Astrocyte of the spinal cord (primary cell): ENCODE results near the gene KIF20B.

ENCODE experiments used
- DNase-seq: peaks from one replicate; pipeline ENCODE4 v3.0.0; 2011; ENCODE audit warnings: low read depth, low spot score
- H3K4me3 ChIP-seq: 2 replicates; pipeline ENCODE4 v1.5.1; 2011; ENCODE audit warnings: low read depth, mild to moderate bottlenecking, low read length, moderate library complexity
- CTCF ChIP-seq: IDR thresholded peaks from 2 replicates; pipeline ENCODE4 v1.5.1; 2012; ENCODE audit warnings: low read depth, mild to moderate bottlenecking, low read length, inconsistent platforms
- in situ Hi-C: cut with HindIII; loops from 2 replicates; pipeline ENCODE4 v1.10.0; 2017; ENCODE audit warnings: low sequenced_read_pairs

The KIF20B gene

GRCh38 chr10:89657302-89657701 is 44.1 kb upstream of the KIF20B start:
- TF ChIP-seq CTCF: no peak
- no peak overlapping the region for H3K4me3 ChIP-seq
- in situ Hi-C loops: no loop called here
- DNase-seq: no peak

DNA sequence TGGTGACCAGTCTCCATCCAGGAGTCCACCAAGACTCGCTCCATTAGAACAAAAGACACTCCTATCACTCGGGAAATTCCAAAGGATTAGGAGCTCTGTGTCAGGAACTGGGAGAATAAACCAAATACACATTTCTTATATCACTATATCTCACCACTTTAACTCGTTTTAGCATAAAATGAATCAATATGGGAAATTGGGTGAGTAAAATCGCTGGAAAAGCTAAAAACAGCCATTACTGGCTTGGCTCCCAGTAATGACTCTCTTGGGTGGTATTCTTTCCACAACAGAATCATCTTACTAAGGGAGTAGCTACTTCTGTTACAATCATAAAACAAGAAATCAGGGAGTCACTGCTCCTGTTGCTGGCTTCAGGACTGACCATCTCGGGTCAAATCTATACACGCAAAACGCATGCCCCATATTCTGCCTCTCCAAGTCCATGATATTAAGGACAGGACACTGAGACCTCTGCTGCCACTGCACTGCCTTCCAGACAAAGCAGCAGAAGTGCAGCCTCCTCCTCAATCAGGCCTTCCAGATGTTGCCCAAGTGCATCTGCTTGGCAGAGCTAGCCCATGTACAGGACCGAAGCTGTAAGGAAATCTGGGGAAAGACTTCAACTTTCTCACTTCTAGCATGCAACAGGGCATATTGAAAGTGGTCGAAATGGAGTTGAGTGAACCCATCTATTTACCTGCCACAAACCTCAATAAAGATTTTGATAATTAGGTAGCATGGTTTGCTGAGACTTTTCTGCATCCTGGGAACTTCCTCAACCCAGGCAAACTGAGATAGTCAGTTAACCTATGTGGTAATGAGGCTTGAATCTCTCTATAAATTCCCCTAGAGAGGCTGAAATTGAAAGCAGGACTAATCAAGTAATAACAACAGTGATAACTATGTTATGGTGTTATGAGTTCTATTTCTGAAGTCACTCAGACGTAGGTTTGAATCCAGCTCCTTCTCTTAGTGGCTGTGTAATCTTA is 42.0 kb upstream of the KIF20B start:
- peak; percentile 86 for DNase-seq
- in situ Hi-C loops: no loop called here
- no peak for TF ChIP-seq CTCF
- no peak overlapping the region for H3K4me3 ChIP-seq

DNA sequence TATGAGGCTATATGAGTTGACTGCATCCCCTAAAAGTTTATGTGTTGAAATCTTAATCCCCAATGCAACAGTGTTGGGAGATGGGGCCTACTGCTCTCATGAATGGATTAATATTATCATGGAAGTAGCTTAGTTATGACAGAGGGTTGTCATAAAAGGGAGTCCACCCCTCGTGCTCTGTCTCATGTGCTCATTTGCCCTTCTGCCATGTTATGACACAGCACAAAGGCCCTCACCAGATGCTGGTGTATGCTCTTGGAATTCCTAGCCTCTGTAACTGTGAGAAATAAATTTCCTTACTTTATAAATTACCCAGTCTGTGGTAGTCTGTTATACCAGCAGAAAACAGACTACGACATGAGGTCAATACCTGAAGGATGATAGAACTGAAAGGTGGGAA is 38.8 kb upstream of the KIF20B start:
- no peak for TF ChIP-seq CTCF
- no peak overlapping the region for H3K4me3 ChIP-seq
- in situ Hi-C loops: no loop called here
- no peak for DNase-seq

DNA sequence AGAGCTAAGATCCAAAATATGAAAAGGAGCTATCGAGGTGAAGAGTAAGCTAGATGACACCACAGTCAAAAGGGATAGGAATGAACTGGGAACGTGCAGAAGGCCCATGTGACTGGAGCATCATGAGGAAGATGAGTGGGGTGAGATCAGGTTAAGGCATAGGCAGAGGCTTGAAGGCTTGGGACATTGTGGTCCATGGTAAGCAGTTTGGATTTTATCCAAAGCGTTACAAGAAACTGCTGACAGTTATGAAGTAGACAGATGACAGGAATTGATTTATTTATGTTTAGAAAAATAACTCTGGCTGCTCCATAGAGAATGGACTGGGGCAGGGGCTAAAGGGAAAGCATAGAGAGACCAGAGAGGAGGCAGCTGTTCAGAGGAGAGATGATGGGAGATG is 38.2 kb upstream of the KIF20B start:
- in situ Hi-C loops: no loop called here
- no peak for TF ChIP-seq CTCF
- no peak overlapping the region for H3K4me3 ChIP-seq
- DNase-seq: no peak

DNA sequence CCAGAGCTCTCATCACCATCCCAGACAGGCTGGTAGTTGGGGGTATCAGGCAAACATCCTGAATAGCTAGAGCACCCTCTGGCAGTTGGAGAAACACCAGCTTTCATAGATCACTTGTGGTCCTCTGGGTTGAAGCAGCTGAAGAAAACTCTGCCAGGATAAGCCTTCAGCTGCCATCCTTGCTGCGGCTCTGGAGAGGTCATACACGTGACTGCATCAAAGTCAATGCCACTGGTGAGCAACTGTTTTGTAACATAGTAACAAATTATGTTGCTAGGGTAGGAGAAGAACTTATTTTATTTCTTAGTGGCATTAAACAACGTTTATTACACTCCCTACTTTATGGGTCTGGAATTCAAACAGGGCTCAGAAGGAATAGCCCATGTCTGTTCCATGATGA is 37.2 kb upstream of the KIF20B start:
- no peak overlapping the region for H3K4me3 ChIP-seq
- DNase-seq: no peak
- TF ChIP-seq CTCF: no peak
- in situ Hi-C loops: no loop called here

DNA sequence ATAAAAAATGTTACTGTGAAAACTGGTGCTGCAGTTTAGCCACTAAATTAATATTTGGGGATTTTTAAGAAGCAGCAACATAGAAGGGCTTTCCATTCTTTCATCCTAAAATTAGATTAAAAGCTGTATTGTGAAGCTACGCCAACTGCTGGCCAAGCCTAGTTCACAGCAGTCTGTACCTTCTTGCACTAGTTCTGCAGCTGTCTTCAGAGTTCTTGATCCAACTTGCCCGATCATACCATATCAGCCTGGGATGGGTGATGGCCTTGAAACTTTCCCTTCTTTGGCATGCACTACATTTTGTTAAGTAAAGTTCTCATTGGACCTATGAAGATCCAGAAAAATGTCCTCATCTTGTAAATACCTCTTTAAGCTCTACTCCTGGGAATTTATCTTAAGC is 36.1 kb upstream of the KIF20B start:
- in situ Hi-C loops: no loop called here
- no peak for TF ChIP-seq CTCF
- no peak overlapping the region for H3K4me3 ChIP-seq
- DNase-seq: no peak
